K562 (cell line): ENCODE measurements around the gene ATP5MK. TPM values are rescaled to one million over a fixed set of nuclear protein-coding genes. Genes with fewer than 3 reads are reported as not detected.

ENCODE experiments used
- ILK ChIP-seq: fragments of 450-650 bp; IDR thresholded peaks from 2 replicates; pipeline ENCODE4 v1.6.1; 2016; ENCODE audit warnings: missing genetic modification characterization, low read depth, mild to moderate bottlenecking, missing compliant biosample characterization, moderate library complexity, borderline replicate concordance
- KLF10 ChIP-seq: fragments of 250-450 bp; sonication (Bioruptor Pico); IDR thresholded peaks from 2 replicates; pipeline ENCODE4 v1.6.1; 2021; ENCODE audit warnings: matching md5 sums
- MEIS2 ChIP-seq: fragments of 450-650 bp; IDR thresholded peaks from 2 replicates; pipeline ENCODE4 v1.6.1; 2014; ENCODE audit warnings: mild to moderate bottlenecking; ENCODE audit not compliant: partially characterized antibody
- POLR2AphosphoS2 ChIP-seq: IDR thresholded peaks from 2 replicates; pipeline ENCODE4 v1.6.1; 2012; ENCODE audit warnings: low read length, improper control_type of control experiment
- SOX6 ChIP-seq: fragments of 450-650 bp; IDR thresholded peaks from 2 replicates; pipeline ENCODE4 v1.6.1; 2014; ENCODE audit warnings: mild to moderate bottlenecking
- ZC3H11A ChIP-seq: IDR thresholded peaks from 2 replicates; pipeline ENCODE4 v1.6.1; 2012; ENCODE audit warnings: low read depth, low read length, improper control_type of control experiment
- ZNF79 ChIP-seq: fragments of 250-450 bp; sonication (Bioruptor Pico); IDR thresholded peaks from 2 replicates; pipeline ENCODE4 v1.4.0; 2020; ENCODE audit warnings: low read depth, mild to moderate bottlenecking, moderate library complexity
- polyA plus RNA-seq, 8 experiments: library from polyadenylated mRNA; depleted of rRNA in 4 of 8; stranded (reverse) in 5 of 8; unstranded in 3 of 8; fragments of >200 nt; fragmentation: Nextera tagmentation in 2 of 8; fragmentation: Illumina TruSeq in 1 of 8; extraction: Ambion mirVana in 2 of 8; extraction: Trizol in 1 of 8; gene quantifications; 2 replicates each; pipeline versions ENCODE4 v1.2.1 to v1.2.3, GENCODE V29; 2011 to 2014; ENCODE audit warnings: inconsistent platforms in 1 of 8, missing spikeins in 1 of 8
- total RNA-seq, 7 experiments: library from RNA; depleted of rRNA in 6 of 7; stranded (reverse); fragments of >200 nt in 6 of 7; fragmentation: Illumina TruSeq in 2 of 7; extraction: Trizol in 2 of 7; gene quantifications; 2 replicates each; pipeline versions ENCODE4 v1.2.1 to v1.2.3, GENCODE V29; 2011 to 2021; ENCODE audit warnings: low replicate concordance in 1 of 7
- TF ChIP-seq, protein P1 (sequence below): fragments of 250-450 bp; sonication (Bioruptor Pico); IDR thresholded peaks from 2 replicates; pipeline ENCODE4 v1.8.0; 2022; ENCODE audit warnings: moderate library complexity, mild to moderate bottlenecking, inconsistent platforms
- TF ChIP-seq, protein P2 (sequence below), 2 experiments: IDR thresholded peaks; 2 replicates each; pipeline ENCODE4 v1.6.1; 2011; ENCODE audit warnings: borderline replicate concordance in 1 of 2, control low read depth in 1 of 2, low read depth in 1 of 2, low read length in 1 of 2, mild to moderate bottlenecking in 1 of 2, mixed read lengths in 1 of 2, moderate library complexity in 1 of 2; ENCODE audit not compliant: insufficient read depth in 1 of 2, insufficient read length in 1 of 2, poor library complexity in 1 of 2, severe bottlenecking in 1 of 2; ENCODE audit errors: extremely low read depth in 1 of 2
- TF ChIP-seq, protein P3 (sequence below): fragments of 250-450 bp; sonication (Bioruptor Pico); IDR thresholded peaks from 2 replicates; pipeline ENCODE4 v1.5.0; 2021; ENCODE audit warnings: mild to moderate bottlenecking, borderline replicate concordance
- TF ChIP-seq, protein P4 (sequence below), 2 experiments: fragments of 450-650 bp; formaldehyde crosslinking in 1 of 2; IDR thresholded peaks; 2 replicates each; pipeline versions ENCODE4 v1.4.0 to v1.6.1; 2014 to 2020; ENCODE audit warnings: mild to moderate bottlenecking in 2 of 2, borderline replicate concordance in 1 of 2, low read depth in 1 of 2

The ATP5MK gene
- total and polyA plus RNA-seq, 9 of the 15 experiments (the other 6 are each of a cell fraction or from before 2014, with no cell fraction given), result 182 to 1,810 (median 741) TPM

DNA sequence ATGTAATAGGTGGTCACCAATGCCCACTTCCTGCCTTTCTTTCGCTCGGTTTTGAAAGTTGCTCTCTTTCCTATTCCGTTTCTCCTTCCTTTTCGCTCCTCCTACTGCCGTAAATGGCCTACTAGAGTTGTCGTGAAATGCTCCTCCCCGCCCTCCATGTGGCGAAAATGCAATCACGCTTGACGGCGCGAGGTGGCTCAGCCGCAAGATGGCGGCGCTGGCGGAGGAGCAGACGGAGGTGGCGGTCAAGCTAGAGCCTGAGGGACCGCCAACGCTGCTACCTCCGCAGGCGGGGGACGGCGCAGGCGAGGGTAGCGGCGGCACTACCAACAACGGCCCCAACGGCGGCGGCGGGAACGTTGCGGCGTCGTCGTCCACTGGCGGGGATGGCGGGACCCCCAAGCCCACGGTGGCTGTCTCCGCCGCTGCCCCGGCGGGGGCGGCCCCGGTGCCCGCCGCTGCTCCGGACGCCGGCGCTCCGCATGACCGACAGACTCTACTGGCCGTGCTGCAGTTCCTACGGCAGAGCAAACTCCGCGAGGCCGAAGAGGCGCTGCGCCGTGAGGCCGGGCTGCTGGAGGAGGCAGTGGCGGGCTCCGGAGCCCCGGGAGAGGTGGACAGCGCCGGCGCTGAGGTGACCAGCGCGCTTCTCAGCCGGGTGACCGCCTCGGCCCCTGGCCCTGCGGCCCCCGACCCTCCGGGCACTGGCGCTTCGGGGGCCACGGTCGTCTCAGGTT is 28.3 kb downstream of the ATP5MK start, which contains the start of gene TAF5 (continued):
- TF ChIP-seq ILK (tag) (no peak), POLR2AphosphoS2 (peak; percentile 50; the same call in 1 of the 2 replicates), MEIS2 (no peak), ZNF79 (CRISPR knock-in tag) (no peak), SOX6 (no peak), ZC3H11A (no peak), KLF10 (CRISPR knock-in tag) (no peak)
- TF ChIP-seq, protein P1, sequence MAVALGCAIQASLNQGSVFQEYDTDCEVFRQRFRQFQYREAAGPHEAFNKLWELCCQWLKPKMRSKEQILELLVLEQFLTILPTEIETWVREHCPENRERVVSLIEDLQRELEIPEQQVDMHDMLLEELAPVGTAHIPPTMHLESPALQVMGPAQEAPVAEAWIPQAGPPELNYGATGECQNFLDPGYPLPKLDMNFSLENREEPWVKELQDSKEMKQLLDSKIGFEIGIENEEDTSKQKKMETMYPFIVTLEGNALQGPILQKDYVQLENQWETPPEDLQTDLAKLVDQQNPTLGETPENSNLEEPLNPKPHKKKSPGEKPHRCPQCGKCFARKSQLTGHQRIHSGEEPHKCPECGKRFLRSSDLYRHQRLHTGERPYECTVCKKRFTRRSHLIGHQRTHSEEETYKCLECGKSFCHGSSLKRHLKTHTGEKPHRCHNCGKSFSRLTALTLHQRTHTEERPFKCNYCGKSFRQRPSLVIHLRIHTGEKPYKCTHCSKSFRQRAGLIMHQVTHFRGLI, result no peak
- TF ChIP-seq, protein P2, sequence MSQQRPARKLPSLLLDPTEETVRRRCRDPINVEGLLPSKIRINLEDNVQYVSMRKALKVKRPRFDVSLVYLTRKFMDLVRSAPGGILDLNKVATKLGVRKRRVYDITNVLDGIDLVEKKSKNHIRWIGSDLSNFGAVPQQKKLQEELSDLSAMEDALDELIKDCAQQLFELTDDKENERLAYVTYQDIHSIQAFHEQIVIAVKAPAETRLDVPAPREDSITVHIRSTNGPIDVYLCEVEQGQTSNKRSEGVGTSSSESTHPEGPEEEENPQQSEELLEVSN (IDR thresholded peaks at IDR 0.05; ENCODE audit: borderline replicate concordance in 1 of 2, extremely low read depth in 1 of 2, insufficient read depth in 1 of 2, insufficient read length in 1 of 2, low read depth in 1 of 2, low read length in 1 of 2, poor library complexity in 1 of 2, severe bottlenecking in 1 of 2), result no peak
- TF ChIP-seq, protein P3, sequence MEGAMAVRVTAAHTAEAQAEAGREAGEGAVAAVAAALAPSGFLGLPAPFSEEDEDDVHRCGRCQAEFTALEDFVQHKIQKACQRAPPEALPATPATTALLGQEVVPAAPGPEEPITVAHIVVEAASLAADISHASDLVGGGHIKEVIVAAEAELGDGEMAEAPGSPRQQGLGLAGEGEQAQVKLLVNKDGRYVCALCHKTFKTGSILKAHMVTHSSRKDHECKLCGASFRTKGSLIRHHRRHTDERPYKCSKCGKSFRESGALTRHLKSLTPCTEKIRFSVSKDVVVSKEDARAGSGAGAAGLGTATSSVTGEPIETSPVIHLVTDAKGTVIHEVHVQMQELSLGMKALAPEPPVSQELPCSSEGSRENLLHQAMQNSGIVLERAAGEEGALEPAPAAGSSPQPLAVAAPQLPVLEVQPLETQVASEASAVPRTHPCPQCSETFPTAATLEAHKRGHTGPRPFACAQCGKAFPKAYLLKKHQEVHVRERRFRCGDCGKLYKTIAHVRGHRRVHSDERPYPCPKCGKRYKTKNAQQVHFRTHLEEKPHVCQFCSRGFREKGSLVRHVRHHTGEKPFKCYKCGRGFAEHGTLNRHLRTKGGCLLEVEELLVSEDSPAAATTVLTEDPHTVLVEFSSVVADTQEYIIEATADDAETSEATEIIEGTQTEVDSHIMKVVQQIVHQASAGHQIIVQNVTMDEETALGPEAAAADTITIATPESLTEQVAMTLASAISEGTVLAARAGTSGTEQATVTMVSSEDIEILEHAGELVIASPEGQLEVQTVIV (CRISPR knock-in tag), result peak; percentile 98
- TF ChIP-seq, protein P4, sequence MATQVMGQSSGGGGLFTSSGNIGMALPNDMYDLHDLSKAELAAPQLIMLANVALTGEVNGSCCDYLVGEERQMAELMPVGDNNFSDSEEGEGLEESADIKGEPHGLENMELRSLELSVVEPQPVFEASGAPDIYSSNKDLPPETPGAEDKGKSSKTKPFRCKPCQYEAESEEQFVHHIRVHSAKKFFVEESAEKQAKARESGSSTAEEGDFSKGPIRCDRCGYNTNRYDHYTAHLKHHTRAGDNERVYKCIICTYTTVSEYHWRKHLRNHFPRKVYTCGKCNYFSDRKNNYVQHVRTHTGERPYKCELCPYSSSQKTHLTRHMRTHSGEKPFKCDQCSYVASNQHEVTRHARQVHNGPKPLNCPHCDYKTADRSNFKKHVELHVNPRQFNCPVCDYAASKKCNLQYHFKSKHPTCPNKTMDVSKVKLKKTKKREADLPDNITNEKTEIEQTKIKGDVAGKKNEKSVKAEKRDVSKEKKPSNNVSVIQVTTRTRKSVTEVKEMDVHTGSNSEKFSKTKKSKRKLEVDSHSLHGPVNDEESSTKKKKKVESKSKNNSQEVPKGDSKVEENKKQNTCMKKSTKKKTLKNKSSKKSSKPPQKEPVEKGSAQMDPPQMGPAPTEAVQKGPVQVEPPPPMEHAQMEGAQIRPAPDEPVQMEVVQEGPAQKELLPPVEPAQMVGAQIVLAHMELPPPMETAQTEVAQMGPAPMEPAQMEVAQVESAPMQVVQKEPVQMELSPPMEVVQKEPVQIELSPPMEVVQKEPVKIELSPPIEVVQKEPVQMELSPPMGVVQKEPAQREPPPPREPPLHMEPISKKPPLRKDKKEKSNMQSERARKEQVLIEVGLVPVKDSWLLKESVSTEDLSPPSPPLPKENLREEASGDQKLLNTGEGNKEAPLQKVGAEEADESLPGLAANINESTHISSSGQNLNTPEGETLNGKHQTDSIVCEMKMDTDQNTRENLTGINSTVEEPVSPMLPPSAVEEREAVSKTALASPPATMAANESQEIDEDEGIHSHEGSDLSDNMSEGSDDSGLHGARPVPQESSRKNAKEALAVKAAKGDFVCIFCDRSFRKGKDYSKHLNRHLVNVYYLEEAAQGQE (IDR thresholded peaks at IDR 0.05; ENCODE audit: borderline replicate concordance), result peak; percentile 42
- TF ChIP-seq, protein P4 (CRISPR knock-in tag; IDR thresholded peaks at IDR 0.05; ENCODE audit: low read depth), result no peak
- TF ChIP-seq, all 486 proteins: peak for 82
